Activated CD4-positive, CD25-positive, alpha-beta regulatory T cell treated with anti-CD3 and anti-CD28 coated beads, Interleukin-2, amount 50 U/mL, for 16 hours (primary cell): ENCODE results near the gene TBX3.

Experiments used
- DNase-seq: peaks from one replicate; pipeline ENCODE4 v3.0.0-alpha.2; 2020; ENCODE audit warnings: low read depth, low spot score

The TBX3 gene

GRCh38 chr12:114627393-114627792 lies 56.6 kb downstream of the TBX3 start:
- DNase-seq, result no peak

- DNase-seq, result no peak
Observed at GRCh38 chr12:114625294-114625851, 58.6 kb downstream of the TBX3 start.

- no peak for DNase-seq
Observed at GRCh38 chr12:114623737-114624136, 60.2 kb downstream of the TBX3 start.
